ENCODE data around the gene PTPRH.
"Not testable (repeated sequence)": the region's sequence is repeated elsewhere in the genome, so short reads cannot be mapped to it uniquely, and the experiment has no call there.

PTPRH gene

DNA sequence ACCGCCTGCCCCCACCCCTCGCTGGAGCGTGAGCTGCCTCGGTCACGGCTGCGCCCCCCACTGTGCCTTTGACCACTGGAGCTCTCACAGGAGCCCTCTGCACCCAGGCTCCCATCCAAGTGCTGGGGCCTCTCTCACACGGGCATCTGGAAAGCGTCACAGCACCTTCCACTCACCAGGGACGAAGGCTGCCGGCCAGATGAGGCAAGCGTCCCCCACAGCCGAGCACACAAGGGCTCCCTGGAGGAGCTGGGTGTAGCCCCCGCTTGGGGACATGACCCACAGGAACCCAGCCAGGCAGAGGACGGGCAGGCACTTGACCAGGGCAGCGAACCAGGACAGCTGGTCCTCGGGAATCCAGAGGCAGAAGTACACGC, 18.7 kb upstream of the PTPRH start:
- H3K4me3 ChIP-seq (ENCODE audit: low read depth, low read length): no peak overlapping the region
- DNase-seq (ENCODE audit: low read depth): no peak

DNA sequence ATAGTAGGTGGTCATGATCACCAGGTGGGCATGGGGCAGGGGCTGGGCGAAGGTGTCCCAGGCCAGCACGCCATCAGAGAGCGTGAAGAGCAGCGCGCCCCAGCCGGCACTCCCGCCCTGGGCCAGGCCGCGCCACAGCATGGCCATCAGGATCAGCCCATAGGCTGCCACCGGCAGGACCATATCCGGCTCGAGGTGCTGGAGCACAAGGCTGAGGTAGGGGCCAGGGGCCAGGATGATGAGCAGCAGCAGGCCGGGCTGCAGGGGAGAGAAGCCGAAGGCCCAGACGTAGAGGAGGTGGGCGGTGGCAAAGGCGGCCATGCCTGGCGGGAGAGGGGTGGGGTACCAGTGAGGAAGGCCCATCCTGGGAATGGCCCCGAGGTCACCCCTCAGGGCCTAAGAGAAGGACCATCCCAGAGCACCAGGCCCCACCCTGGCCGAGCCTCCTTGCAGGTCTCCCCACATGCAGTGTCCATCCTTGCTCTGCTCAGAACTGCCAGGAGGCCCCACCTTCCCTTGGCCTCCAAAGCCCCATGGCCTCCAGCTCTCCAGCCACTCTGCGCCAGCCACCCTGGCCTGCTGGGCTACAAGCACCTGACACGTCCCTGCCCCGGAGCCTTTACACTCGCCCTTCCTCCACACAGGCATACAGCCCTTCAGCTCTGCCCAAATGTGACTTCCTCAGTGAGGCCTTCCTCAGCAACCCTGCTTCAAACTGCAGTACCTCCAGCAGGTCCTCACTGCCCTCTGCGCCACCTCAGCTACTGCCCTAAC, 18.1 kb upstream of the PTPRH start:
- H3K4me3 ChIP-seq (ENCODE audit: low read depth, low read length): no peak overlapping the region
- no peak for DNase-seq (ENCODE audit: low read depth)

DNA sequence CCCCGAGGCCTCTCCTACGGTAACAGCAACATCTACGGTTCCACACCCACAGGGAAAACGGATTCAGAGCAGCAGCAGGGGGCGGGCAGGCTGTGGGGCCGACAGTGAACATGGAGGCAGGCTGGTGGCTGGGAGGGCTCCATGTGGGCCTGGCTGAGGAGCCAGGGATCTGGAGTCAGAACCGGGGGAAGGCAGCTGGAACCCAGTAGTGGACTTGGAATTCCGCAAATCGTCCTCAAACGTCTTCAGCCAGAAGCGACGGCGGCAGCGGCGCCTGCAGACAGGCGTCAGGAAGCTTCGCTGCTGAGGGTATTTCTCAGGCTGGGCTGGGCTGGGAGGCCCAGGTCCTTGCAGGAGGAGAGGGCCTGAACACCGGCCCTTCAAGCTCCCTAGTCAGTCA, 17.5 kb upstream of the PTPRH start:
- no peak overlapping the region for H3K4me3 ChIP-seq (ENCODE audit: low read depth, low read length)
- DNase-seq (ENCODE audit: low read depth): no peak

DNA sequence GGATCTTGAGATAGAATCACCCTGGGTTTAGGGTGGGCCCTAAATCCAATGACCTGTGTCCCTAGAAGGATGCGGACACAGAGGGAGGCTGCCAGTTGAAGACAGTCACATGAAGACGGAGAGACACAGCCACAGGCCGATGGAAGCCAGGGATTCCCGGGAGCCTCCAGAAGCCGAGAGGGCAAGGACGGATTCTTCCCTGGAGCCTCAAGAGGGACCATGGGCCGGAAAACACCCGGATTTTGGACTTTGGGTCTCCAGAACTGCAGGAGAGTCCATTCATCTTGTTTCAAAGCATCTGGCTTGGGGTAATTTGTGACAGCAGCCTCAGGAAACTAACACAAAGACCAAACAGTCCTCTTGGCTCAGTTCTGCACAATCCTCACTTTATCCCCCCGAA, 17.0 kb upstream of the PTPRH start:
- no peak overlapping the region for H3K4me3 ChIP-seq (ENCODE audit: low read depth, low read length)
- DNase-seq (ENCODE audit: low read depth): no peak

DNA sequence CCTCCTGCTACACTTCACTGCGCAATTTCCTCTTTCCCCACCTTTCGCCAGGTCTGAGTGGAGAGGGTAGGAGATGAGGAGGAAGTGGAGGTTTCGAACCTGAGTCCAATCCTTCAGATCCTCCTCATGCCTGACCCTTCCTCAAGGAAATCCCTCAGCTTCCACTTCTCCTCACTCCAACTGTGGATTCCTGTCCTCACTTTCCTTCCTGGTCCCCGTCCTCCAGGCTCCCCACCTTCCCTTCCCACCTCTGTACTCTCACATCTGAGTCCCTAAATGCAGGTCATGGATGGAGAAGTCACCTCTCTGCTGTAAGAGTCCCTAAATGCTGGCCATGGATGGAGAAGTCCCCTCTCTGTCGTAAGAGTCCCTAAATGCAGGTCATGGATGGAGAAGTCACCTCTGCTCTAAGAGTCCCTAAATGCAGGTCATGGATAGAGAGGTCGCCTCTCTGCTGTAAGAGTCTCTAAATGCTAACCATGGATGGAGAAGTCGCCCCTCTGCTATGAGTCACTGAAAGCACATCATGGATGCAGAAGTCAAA, 16.2 kb upstream of the PTPRH start:
- no peak overlapping the region for H3K4me3 ChIP-seq (ENCODE audit: low read depth, low read length)
- DNase-seq (ENCODE audit: low read depth): no peak

DNA sequence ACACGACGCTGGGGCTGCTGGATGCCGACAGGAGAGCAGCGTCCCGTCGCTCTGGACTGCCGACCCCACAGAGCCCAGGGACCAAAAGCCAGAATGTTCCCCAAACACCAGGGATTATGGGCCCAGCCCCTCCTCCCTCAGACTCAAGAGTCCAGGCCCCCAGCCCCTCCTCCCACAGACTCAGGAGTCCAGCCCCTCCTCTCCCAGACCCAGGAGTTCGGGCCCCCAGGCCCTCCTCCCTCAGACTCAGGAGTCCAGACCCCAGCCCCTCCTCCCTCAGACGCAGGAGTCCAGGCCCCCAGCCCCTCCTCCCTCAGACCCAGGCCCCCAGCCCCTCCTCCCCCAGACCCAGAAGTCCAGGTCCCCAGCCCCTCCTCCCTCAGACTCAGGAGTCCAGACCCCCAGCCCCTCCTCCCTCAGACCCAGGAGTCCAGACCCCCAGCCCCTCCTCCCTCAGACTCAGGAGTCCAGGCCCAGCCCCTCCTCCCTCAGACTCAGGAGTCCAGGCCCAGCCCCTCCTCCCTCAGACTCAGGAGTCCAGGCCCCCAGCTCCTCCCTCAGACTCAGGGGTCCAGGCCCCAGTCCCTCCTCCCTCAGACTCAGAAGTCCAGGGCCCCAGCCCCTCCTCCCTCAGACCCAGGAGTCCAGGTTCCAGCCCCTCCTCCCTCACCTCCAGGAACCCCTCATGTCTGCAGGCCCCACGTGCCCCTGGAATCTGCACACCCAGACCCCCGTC, 15.5 kb upstream of the PTPRH start:
- not testable (repeated sequence) for H3K4me3 ChIP-seq (ENCODE audit: low read depth, low read length); DNase-seq (ENCODE audit: low read depth)

DNA sequence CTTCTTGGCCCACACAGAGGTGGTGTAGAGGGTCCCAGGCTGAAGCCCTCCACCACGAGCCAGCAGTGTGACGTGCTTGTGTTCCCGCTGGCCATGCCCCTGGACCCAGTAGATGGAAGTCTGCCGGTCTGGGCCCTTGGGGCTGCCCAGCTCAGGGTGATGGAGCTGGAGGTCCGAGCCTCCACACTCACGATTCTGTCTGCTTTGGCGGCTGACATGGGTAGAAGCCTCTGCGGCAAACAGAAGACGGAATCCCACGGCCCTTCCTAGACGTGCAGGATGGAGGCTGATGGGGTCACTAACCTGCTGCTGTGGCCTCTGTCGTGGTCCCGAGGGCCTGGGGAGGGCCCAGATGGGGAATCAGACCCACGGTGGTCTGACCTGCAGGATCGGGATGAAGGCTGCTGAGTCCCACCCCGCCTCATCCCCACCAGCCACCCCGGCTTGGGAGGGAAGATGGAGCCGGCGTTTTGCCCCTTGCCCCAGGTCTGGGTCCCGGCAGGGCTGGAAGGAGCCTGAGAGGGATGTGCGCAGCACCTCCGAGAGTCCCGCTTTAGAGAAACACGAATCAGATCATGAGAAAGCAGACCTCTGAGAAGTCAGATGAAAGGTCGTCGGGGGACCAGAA, 14.9 kb upstream of the PTPRH start:
- H3K4me3 ChIP-seq (ENCODE audit: low read depth, low read length): no peak overlapping the region
- DNase-seq (ENCODE audit: low read depth): no peak

DNA sequence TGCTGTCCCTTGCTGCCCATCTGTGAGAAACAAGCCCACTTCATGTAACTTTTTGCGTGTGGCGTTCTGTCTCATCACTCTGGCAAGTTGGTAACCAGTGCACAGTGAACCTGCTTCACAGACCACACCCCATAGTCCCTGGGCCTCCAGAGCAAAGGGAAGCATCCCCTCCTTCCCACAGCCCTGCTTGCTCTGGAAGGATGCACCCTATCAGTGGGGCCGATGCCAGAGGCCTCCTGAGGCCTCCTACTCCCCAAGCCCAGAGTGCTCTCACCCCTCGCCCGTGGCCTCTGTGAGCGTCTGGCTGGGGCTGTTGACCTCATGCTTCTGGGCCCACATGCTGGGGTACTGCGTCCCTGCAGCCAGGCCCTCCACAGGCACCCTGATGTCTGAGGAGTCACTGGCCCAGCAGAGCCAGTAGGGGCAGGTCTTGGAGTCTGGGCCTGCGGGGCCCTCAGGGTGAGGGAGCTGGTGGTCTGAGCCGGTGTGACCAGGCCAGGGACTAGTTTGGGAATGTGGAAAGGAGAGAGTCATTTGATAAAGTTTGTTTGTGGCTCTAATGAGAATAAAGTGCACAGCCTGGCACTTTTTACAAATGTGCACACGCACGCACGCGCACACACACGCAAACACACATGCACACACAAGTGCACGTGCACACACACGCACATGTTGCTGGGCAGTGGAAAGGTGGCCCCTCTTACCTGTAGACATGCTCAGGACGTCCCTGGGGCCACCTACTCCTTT, 14.2 kb upstream of the PTPRH start:
- H3K4me3 ChIP-seq (ENCODE audit: low read depth, low read length): no peak overlapping the region
- no peak for DNase-seq (ENCODE audit: low read depth)

DNA sequence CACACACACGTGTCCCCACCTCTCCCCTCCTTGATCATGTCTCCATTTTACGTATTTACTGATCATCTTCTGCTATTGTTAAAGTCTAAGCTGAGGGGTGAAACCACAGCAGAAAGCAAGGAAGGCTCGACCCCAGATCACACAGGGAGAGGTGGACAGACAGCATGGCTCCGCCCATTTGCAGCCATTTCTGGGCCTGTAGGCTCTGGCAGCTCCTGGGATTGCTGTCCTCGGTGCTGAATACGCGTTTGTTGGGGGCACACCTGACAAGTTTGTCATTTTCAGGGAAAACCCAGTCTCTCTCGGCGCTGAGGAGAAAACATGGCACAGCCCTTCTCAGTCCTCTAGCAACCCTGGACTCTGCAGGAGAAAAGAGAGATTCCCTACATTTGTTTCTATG, 11.2 kb upstream of the PTPRH start:
- no peak overlapping the region for H3K4me3 ChIP-seq (ENCODE audit: low read depth, low read length)
- no peak for DNase-seq (ENCODE audit: low read depth)

DNA sequence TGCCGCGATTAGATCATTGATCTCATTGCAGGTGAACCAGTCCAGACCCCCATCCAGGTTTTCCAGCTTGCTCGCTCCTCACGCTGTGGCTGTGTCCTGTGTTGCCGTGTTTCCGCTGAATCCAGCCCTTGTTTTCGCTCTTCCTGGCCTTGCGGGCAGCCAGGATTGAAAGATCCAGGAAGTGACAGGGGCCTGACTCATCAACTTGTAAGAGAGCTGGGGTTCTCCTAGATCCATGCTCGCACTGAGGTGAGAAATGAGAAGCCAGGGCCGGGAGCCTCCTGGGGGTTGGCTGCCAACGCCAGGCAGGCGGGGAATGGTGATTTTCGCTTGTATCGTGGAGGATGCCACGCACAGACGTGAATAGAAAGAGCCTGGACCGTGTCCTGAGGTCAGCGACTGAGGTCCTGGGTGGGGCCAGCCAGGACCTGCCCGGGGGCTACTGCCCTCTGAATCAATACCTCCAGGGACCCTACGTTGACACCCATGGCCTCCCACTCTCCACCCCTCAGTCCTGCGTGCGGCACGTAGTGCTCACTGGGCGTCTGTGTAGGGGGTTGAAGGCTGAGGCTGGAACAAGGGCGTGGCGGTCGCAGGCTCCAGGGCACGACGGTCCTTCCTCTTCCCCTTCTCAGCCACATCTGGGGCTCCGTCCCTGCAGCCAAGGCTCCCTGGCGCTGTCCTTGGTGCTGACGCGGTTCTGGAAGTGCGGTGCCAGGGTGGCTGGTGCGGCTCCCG, 7.3 kb upstream of the PTPRH start:
- DNase-seq (ENCODE audit: low read depth): peak; percentile 98
- H3K4me3 ChIP-seq (ENCODE audit: low read depth, low read length): peak overlapping the region; percentile 42

DNA sequence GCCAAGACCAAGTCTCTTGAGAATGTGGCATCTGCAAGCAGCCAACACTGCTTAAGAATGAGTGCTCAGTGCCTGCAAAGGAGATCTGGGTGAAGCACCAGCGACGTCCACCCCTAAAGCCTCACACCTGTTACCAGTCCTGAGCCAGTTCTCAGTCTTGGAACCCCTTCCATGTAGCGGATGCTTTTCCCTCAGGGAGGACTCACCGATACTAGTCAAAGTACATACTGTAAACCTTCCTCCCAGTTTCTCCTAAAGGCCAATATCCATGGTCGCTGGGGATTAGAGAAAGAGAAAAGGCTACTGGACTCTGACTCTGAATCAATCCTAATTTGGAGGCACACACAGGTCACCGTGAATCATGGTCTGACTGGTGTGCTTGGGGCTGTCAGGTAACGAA, 4.2 kb upstream of the PTPRH start:
- no peak overlapping the region for H3K4me3 ChIP-seq (ENCODE audit: low read depth, low read length)
- no peak for DNase-seq (ENCODE audit: low read depth)

DNA sequence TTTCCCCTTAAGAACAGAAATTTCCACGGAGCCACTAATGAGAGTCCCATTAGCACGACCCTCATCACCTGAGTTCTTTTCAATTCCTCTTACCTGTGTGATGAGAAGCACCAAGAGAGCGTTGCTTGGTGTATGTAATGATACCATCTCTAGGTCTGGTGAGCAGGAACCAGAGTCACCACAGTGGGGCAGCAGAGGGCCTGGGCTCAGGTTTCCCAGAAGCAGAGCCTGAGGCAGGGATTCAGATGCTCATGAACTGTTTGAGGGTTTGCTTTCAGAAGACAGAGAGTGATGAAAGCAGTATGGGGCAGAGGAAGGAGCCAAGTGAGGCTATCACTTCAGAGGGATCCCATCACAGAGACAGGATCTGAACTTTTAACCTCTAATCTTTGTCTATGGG, 3.1 kb upstream of the PTPRH start:
- no peak overlapping the region for H3K4me3 ChIP-seq (ENCODE audit: low read depth, low read length)
- DNase-seq (ENCODE audit: low read depth): no peak

DNA sequence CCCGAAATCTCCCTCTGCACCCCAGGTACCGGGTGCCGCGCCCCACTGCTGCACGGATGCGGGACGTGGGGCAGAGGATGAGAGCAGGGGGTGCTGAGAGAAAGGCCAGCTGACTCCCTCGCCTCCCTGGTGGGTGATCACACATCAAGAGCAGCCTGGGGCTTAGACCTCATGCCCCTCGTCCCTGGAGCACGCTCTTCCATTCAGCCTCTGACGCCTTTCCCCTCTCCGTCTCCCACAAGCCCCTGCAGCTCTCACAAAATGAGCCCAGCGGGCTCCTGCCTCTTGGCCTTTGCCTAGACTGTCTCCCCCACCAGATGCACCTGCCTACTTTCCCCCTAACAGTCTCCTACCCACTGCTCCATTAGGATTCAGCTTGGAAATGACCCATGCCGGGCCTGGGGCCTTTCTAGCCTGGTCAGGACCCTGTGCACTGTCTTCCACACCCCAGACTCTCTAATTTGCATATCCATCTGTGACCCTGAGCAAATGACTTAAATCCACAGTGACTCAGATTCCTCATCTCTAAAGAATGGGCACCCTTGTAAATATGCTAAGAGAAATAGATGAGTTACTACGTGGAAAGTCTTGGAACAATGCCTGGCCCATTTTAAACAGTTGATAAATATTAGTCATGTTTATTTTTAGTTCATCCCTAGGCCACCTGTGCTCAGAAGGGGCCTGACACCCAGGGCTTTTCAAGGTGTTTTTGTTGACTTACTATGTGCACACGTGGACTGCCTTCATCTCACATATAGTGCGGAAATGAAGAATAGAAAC, 582 bp upstream of the PTPRH start:
- DNase-seq (ENCODE audit: low read depth): peak; percentile 58
- no peak overlapping the region for H3K4me3 ChIP-seq (ENCODE audit: low read depth, low read length)

DNA sequence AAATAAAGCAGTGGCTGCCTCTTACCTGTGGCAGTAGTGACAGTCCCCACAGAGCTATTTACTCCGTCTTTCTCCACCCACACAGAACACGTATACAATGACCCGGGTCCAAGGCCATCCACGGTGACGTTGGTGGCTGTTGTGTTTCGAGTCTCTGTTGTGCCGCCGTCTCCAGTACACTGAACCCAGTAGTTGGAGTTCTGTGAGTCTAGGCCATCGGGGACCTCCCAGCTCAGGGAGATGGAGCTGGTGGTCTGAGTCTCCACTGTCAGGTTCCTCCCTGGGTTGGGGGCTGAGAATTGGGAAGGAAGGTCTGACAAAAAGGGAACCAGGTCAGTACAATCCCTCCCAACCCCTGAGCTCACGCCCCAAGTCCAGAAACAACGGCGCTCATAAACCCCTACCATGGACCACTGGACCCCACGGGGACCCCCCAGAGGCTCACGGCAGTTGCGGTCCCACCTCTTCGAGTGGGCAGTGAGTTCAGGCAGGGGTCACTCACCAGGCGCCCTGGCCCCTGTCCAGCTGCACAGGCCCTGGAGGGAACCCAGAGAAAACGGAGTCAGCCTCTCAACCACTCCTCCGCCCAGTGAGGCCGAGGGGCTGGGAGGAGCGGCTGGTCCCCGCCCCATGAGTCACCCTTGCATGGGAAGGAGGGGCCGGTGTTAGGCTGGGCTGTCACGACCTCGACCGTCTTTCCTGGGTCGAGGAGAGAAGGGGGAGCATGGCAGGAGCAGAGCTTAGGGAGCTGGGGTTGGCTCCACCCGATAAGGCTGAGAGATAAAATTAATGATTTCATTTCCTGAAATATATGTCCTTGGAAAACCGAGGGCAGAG, 2.4 kb downstream of the PTPRH start:
- peak; percentile 49 for DNase-seq (ENCODE audit: low read depth)
- peak overlapping the region; percentile 14 for H3K4me3 ChIP-seq (ENCODE audit: low read depth, low read length)

DNA sequence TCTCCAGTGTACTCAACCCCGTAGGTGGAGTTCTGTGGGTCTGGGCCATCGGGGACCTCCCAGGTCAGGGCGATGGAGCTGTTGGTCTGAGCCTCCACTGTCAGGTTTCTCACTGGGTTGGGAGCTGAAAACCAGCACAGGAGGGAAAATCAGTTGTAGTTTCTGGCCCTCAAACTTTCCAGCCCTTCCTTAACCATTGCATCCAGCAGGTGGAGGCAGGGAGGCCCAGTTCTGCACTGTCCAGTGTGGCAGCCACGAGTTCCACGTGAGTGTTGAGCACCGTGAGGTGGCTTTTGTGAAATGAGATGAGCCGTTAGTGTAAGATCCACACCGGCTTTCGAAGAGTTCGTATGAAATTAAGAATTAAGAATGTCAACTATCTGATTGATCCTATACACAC, 7.1 kb downstream of the PTPRH start:
- DNase-seq (ENCODE audit: low read depth); H3K4me3 ChIP-seq (ENCODE audit: low read depth, low read length): not testable (repeated sequence)

DNA sequence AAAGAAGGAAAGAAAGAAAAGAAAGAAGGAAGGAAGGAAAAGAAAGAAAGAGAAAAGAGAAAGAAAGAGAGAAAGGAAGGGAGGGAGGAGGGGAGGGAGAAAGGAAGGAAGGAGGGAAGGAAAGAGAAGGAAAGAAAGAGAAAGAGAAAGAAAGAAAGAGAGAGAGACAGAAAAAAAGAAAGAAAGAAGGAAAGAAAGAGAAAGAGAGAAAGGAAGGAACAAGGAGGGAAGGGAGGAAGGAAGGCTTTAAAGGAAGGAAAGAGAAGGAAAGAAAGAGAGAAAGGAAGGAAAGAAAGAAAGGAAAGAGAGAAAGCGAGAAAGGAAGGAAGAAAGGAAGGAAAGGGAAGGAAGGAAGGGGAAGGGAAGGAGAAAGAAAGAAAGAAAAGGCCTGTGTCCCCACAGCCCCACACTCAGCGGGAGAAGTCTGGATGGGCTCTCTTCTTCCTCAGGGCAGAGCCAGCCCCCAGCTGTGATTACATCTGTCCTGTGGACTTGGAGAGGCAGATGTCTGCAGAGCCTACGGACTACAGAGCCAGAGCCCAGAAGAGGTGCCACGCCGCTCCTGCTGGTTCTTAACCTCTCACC, 9.6 kb downstream of the PTPRH start:
- no peak for DNase-seq (ENCODE audit: low read depth)
- no peak overlapping the region for H3K4me3 ChIP-seq (ENCODE audit: low read depth, low read length)

DNA sequence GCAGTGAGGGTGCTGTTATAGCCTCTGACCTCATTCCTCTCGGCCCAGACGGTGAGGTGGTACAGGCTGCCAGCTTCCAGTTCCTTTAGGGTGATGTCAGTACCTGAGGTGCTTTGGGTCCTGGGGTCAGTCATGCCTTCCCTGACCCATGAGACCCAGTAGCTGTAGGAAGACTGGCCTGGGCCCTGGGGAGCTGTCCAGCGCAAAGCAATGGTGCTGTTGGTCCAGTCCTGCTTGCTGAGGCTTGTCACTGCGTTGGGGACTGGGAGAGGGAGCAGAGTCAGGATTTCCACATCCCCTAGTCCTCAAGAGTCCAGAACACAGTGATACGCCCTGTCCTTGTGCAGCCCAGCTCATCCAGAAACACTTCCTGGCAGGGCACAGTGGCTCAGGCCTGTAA, 10.7 kb downstream of the PTPRH start:
- no peak for DNase-seq (ENCODE audit: low read depth)

More for the DNA sequence above, 10.7 kb downstream of the PTPRH start:
- H3K4me3 ChIP-seq (ENCODE audit: low read depth, low read length): no peak overlapping the region

Data from skeletal muscle cell (primary cell).